ENCODE measurements around the gene LGALS3.

DNA sequence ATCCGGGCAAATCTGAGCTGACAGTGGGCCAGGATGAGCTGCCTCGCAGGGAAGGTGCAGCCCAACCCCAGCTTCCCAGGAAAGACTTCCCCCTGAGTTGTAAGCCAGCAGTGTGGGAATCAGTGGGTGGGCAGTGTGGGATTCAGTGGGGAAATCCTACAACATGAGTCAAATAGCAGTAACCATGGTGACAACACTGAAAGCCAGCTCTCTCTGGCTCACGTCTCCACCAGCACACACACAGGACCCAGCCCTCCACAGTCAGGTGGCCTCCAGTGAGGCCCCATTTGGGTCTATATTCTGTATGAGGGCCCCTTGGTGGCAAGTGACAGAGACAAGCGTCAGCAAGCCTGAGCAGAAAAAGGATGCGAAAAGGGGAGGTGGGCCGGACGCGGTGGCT is 6.0 kb upstream of the LGALS3 start:
- TF ChIP-seq TAF1 (IDR thresholded peaks at IDR 0.05; ENCODE audit: borderline replicate concordance, insufficient read depth, low read length) (no peak), POLR2AphosphoS5 (IDR thresholded peaks at IDR 0.05; ENCODE audit: low read depth, low read length) (no peak), SIN3A (IDR thresholded peaks at IDR 0.05; ENCODE audit: borderline replicate concordance, insufficient read depth, low read length) (no peak)
- TF ChIP-seq, protein P1, sequence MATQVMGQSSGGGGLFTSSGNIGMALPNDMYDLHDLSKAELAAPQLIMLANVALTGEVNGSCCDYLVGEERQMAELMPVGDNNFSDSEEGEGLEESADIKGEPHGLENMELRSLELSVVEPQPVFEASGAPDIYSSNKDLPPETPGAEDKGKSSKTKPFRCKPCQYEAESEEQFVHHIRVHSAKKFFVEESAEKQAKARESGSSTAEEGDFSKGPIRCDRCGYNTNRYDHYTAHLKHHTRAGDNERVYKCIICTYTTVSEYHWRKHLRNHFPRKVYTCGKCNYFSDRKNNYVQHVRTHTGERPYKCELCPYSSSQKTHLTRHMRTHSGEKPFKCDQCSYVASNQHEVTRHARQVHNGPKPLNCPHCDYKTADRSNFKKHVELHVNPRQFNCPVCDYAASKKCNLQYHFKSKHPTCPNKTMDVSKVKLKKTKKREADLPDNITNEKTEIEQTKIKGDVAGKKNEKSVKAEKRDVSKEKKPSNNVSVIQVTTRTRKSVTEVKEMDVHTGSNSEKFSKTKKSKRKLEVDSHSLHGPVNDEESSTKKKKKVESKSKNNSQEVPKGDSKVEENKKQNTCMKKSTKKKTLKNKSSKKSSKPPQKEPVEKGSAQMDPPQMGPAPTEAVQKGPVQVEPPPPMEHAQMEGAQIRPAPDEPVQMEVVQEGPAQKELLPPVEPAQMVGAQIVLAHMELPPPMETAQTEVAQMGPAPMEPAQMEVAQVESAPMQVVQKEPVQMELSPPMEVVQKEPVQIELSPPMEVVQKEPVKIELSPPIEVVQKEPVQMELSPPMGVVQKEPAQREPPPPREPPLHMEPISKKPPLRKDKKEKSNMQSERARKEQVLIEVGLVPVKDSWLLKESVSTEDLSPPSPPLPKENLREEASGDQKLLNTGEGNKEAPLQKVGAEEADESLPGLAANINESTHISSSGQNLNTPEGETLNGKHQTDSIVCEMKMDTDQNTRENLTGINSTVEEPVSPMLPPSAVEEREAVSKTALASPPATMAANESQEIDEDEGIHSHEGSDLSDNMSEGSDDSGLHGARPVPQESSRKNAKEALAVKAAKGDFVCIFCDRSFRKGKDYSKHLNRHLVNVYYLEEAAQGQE (IDR thresholded peaks at IDR 0.05; ENCODE audit: insufficient read depth in 1 of 2, low read depth in 2 of 2, low read length in 2 of 2): no peak
